HG03520 (cell line): ENCODE measurements around the gene ZNF764.
"Not testable (repeated sequence)": the region's sequence is repeated elsewhere in the genome, so short reads cannot be mapped to it uniquely, and the experiment has no call there.

Experiments used
- ATAC-seq: cut with Tn5 transposase; IDR thresholded peaks from one replicate; pipeline ENCODE4 v1.9.1; 2021; ENCODE audit warnings: mild to moderate bottlenecking, moderate library complexity; ENCODE audit not compliant: unreplicated experiment

Gene ZNF764

GRCh38 chr16:30528799-30529457, 29.2 kb downstream of the ZNF764 start:
- ATAC-seq: no peak

DNA sequence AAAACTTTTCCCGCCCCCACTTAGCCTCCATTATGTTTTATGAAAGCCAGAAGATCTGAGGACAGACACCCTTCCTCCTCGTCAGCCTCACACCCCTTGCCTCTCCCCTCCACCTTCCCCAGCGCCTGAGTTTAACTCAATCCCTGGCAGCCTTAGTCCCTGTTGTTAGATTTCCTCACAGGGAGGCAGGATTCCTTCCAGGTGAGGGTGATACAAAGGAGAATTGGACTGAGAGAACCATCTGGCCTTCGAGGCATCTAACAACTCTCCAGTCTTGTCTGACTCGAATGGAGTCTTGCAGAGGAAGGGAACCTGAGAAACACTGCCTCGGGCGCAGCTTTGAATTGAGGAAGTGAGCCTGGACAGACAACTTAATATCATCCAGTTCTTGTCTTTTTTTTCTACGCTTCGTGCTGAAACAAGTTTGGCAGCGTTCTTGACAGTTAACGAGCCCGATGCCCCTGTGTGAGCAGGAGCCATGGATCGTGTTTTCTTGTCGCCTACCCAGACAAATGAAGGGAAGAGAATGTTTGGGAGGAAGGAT, 30.5 kb downstream of the ZNF764 start:
- ATAC-seq: no peak

DNA sequence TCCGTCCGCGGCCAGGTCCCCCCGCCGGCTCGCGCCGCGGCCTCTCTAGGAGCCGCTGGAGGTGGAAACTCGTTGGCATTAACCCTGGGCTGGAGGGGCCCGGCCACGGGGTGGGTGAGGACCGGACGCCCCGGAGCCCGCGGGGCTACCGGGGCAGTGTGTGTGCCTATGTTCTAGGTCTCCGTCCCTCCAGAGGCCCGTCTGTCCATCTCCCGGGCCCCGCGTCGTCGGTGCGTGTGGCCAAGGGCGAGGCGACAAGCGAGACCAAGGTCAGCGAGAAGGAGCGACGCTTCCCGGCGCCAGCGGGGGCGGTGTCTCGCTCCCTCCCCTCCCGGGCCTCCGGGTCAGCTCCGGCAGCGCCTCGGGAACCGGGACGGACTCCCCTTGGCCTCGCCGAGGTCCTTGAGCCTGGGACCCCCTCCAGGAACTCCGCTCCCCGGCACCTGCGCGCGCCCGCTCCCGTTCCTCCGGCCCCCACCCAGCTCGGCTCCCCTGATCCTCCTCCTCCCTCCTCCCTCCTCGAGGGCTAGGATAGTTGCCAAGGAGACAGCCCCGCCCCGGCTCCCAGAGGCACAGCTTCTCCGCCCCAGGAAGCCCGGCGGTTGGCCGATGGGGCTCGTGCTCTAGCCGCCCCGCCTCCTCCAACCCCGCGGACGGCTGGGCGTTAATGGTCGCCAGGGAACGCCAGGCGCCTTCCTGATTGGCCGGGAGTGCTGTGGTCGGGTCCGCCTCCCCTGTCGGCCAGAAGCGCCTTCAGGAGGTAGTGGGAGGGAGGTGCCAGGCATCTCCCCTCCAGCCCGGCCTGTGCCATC, 31.1 kb downstream of the ZNF764 start:
- ATAC-seq: peak; percentile 68

- ATAC-seq: peak; percentile 21
These were observed 31.9 kb downstream of the ZNF764 start, which contains the start of gene ZNF768 for GRCh38 chr16:30526137-30526822. TSS of gene ZNF768 (minus strand) at chr16:30526566. CDS start at chr16:30526413, 153 bp downstream.

DNA sequence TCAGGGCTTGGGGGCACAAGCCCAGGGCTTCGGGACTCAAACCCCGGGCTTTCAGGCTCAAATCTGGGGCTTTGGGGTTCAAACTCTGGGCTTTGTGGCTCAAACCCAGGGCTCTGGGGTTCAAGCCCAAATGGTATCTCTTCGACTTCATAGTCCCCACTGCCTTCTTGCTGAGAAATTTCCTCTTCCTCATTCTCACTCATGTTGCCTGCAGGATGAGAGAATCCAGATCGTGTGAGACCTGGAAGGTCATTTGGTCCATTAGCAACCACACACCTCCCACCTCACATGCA, 32.4 kb downstream of the ZNF764 start:
- no peak for ATAC-seq

- ATAC-seq: no peak
These were observed 33.3 kb downstream of the ZNF764 start for GRCh38 chr16:30524575-30525568.

DNA sequence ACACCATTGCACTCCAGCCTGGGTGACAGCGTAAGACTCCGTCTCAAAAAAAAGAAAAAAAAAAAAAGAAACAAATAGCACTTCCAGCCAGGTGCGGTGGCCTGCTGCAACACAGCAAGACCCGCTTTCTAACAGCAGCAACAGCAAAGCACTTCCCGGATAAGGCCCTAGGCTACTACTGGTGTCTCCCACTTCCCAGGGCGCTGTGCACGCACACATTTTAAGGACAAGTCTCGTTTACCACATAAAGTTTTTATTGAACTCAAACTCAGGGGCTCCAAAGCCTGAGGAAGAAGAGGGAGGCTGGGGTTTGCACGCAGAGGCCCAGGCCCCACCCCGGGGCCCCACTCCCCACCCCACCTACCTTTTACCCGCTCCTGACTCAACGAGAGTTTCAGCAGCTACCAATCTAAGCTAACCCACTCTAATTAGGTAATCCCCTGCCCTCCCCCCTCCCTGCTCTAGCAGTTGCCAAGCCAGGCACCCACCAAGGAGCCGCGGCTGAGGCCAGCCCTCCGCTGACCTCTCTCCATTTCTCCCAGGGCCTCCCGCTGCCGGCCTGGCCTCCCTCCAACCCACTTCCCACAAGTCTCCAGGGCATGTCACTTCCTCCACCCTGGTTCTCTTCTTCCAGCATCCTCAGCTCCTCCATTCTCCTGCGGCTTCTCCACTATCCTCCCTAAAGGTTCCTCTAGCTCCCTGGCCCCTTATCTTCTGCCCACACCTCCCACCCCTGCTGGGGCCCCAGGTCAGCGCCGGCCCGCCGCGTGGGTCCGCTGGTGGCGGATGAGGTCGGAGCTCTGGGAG, 34.2 kb downstream of the ZNF764 start:
- no peak for ATAC-seq

GRCh38 chr16:30522702-30523463, 35.3 kb downstream of the ZNF764 start:
- not testable (repeated sequence) for ATAC-seq

- ATAC-seq: no peak
These were observed 36.1 kb downstream of the ZNF764 start for GRCh38 chr16:30521873-30522641.

- no peak for ATAC-seq
These were observed 36.7 kb downstream of the ZNF764 start for GRCh38 chr16:30521476-30521872.

GRCh38 chr16:30519120-30520049, 38.8 kb downstream of the ZNF764 start:
- ATAC-seq: no peak

DNA sequence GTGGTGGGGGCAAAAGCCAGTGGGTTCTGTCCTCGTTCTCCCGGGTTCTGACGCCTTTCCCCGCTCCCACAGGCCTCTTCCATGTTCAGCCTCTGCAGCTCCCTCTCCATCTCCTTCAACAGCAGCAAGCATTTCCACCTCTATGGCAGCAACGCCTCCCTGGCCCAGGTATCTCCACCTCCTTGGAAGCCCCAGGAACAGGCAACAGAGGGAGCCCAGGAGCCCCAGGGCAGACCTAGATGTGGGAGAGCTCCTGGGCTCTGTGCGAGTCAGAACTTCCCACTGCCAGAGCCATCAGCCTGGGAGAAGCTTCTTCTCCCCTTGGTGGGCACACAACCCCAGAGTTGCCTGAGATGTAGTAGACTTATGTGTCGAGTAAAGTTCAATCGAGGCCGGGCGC, 39.6 kb downstream of the ZNF764 start:
- no peak for ATAC-seq

GRCh38 chr16:30515275-30515674, 42.9 kb downstream of the ZNF764 start:
- no peak for ATAC-seq

- ATAC-seq: no peak
These were observed 46.7 kb downstream of the ZNF764 start for GRCh38 chr16:30511509-30511908.

- no peak for ATAC-seq
These were observed 47.7 kb downstream of the ZNF764 start for GRCh38 chr16:30510376-30510938.

GRCh38 chr16:30509081-30509765, 49.0 kb downstream of the ZNF764 start:
- ATAC-seq: no peak
